ENCODE measurements around the gene TMEM54. TPM values are rescaled to one million over a fixed set of nuclear protein-coding genes. Genes with fewer than 3 reads are reported as not detected.

TMEM54 gene
- total RNA-seq, 2 donors from 2014 or later: 0.37 to 0.80 TPM

GRCh38 chr1:32871364-32872191 is 29.6 kb downstream of the TMEM54 start:
- no peak for ATAC-seq (replicated peaks)
- peaks cover 11% of the 10 kb centered on the region for H3K4me1 Mint-ChIP-seq
- peak overlapping the region; percentile 46 for H3K4me3 Mint-ChIP-seq
- H3K36me3 Mint-ChIP-seq (ENCODE audit: low read depth): peaks cover 26% of the 10 kb centered on the region
- H3K27me3 Mint-ChIP-seq: peaks cover 48% of the 10 kb centered on the region
- no peak overlapping the region for H3K27ac Mint-ChIP-seq
- no peaks in the 10 kb centered on the region for H3K9me3 Mint-ChIP-seq

GRCh38 chr1:32870615-32871363 is 30.4 kb downstream of the TMEM54 start, which contains the start of gene FNDC5:
Gene FNDC5, minus strand, starts transcription at chr1:32870912.
- peaks cover 10% of the 10 kb centered on the region for H3K4me1 Mint-ChIP-seq
- no peaks in the 10 kb centered on the region for H3K9me3 Mint-ChIP-seq
- peaks cover 26% of the 10 kb centered on the region for H3K36me3 Mint-ChIP-seq (ENCODE audit: low read depth)
- H3K27me3 Mint-ChIP-seq: peaks cover 46% of the 10 kb centered on the region
- H3K27ac Mint-ChIP-seq: no peak within 1 kb of the TSS
- H3K4me3 Mint-ChIP-seq: peak within 1 kb of the TSS; percentile 58
- no peak for ATAC-seq (replicated peaks)

- Mint-ChIP-seq H3K27me3 (peaks cover 39% of the 10 kb centered on the region), H3K36me3 (ENCODE audit: low read depth) (peaks cover 26% of the 10 kb centered on the region), H3K4me1 (peaks cover 5% of the 10 kb centered on the region), H3K27ac (no peak overlapping the region), H3K9me3 (no peaks in the 10 kb centered on the region), H3K4me3 (peak overlapping the region; percentile 58)
- ATAC-seq (replicated peaks): no peak
Measured at GRCh38 chr1:32869923-32870614, 31.1 kb downstream of the TMEM54 start.

GRCh38 chr1:32868806-32869455 is 32.3 kb downstream of the TMEM54 start:
- no peak overlapping the region for H3K27ac Mint-ChIP-seq
- H3K4me3 Mint-ChIP-seq: peak overlapping the region; percentile 58
- peaks cover 26% of the 10 kb centered on the region for H3K36me3 Mint-ChIP-seq (ENCODE audit: low read depth)
- peaks cover 35% of the 10 kb centered on the region for H3K27me3 Mint-ChIP-seq
- H3K9me3 Mint-ChIP-seq: no peaks in the 10 kb centered on the region
- H3K4me1 Mint-ChIP-seq: peaks cover 5% of the 10 kb centered on the region
- ATAC-seq (replicated peaks): no peak

- no peak overlapping the region for H3K27ac Mint-ChIP-seq
- ATAC-seq (replicated peaks): no peak
- peaks cover 26% of the 10 kb centered on the region for H3K36me3 Mint-ChIP-seq (ENCODE audit: low read depth)
- no peaks in the 10 kb centered on the region for H3K9me3 Mint-ChIP-seq
- H3K27me3 Mint-ChIP-seq: peaks cover 35% of the 10 kb centered on the region
- no peak overlapping the region for H3K4me3 Mint-ChIP-seq
- H3K4me1 Mint-ChIP-seq: peaks cover 5% of the 10 kb centered on the region
Measured at GRCh38 chr1:32868085-32868484, 33.1 kb downstream of the TMEM54 start.

GRCh38 chr1:32867671-32868070 is 33.5 kb downstream of the TMEM54 start:
- no peak for ATAC-seq (replicated peaks)
- H3K4me3 Mint-ChIP-seq: no peak overlapping the region
- H3K9me3 Mint-ChIP-seq: no peaks in the 10 kb centered on the region
- peaks cover 31% of the 10 kb centered on the region for H3K36me3 Mint-ChIP-seq (ENCODE audit: low read depth)
- no peak overlapping the region for H3K27ac Mint-ChIP-seq
- peaks cover 33% of the 10 kb centered on the region for H3K27me3 Mint-ChIP-seq
- peaks cover 3% of the 10 kb centered on the region for H3K4me1 Mint-ChIP-seq

GRCh38 chr1:32867151-32867550 is 34.0 kb downstream of the TMEM54 start:
- Mint-ChIP-seq H3K9me3 (no peaks in the 10 kb centered on the region), H3K4me3 (no peak overlapping the region), H3K27ac (no peak overlapping the region), H3K4me1 (no peaks in the 10 kb centered on the region), H3K27me3 (peaks cover 31% of the 10 kb centered on the region), H3K36me3 (ENCODE audit: low read depth) (peaks cover 34% of the 10 kb centered on the region)
- no peak for ATAC-seq (replicated peaks)

GRCh38 chr1:32865639-32866405 is 35.4 kb downstream of the TMEM54 start:
- no peak for ATAC-seq (replicated peaks)
- H3K4me3 Mint-ChIP-seq: no peak overlapping the region
- H3K27me3 Mint-ChIP-seq: peaks cover 20% of the 10 kb centered on the region
- no peaks in the 10 kb centered on the region for H3K4me1 Mint-ChIP-seq
- H3K9me3 Mint-ChIP-seq: no peaks in the 10 kb centered on the region
- peaks cover 38% of the 10 kb centered on the region for H3K36me3 Mint-ChIP-seq (ENCODE audit: low read depth)
- no peak overlapping the region for H3K27ac Mint-ChIP-seq

- ATAC-seq (replicated peaks): no peak
- Mint-ChIP-seq H3K4me1 (no peaks in the 10 kb centered on the region), H3K4me3 (no peak overlapping the region), H3K27ac (no peak overlapping the region), H3K36me3 (ENCODE audit: low read depth) (peaks cover 30% of the 10 kb centered on the region), H3K9me3 (no peaks in the 10 kb centered on the region), H3K27me3 (peaks cover 11% of the 10 kb centered on the region)
Measured at GRCh38 chr1:32864375-32865019, 36.7 kb downstream of the TMEM54 start.

GRCh38 chr1:32863881-32864245 is 37.3 kb downstream of the TMEM54 start:
- Mint-ChIP-seq H3K27ac (no peak overlapping the region), H3K36me3 (ENCODE audit: low read depth) (peaks cover 23% of the 10 kb centered on the region), H3K4me3 (no peak overlapping the region), H3K9me3 (no peaks in the 10 kb centered on the region), H3K4me1 (no peaks in the 10 kb centered on the region), H3K27me3 (peaks cover 6% of the 10 kb centered on the region)
- ATAC-seq (replicated peaks): no peak

- H3K9me3 Mint-ChIP-seq: no peaks in the 10 kb centered on the region
- no peak overlapping the region for H3K4me3 Mint-ChIP-seq
- no peaks in the 10 kb centered on the region for H3K4me1 Mint-ChIP-seq
- H3K27me3 Mint-ChIP-seq: peaks cover under 1% of the 10 kb centered on the region
- ATAC-seq (replicated peaks): no peak
- H3K27ac Mint-ChIP-seq: no peak overlapping the region
- H3K36me3 Mint-ChIP-seq (ENCODE audit: low read depth): peaks cover 18% of the 10 kb centered on the region
Measured at GRCh38 chr1:32863218-32863880, 37.8 kb downstream of the TMEM54 start.

GRCh38 chr1:32861904-32862695 is 39.1 kb downstream of the TMEM54 start:
- ATAC-seq (replicated peaks): no peak
- Mint-ChIP-seq H3K9me3 (no peaks in the 10 kb centered on the region), H3K4me3 (no peak overlapping the region), H3K36me3 (ENCODE audit: low read depth) (peaks cover 23% of the 10 kb centered on the region), H3K27ac (no peak overlapping the region), H3K27me3 (no peaks in the 10 kb centered on the region), H3K4me1 (no peaks in the 10 kb centered on the region)

Measured in activated T-helper 17 cell treated with anti-CD3 and anti-CD28 coated beads, Interleukin-2, amount 50 U/mL, for 72 hours (primary cell).